H9 (cell line): ENCODE data around the gene CCDC185. TPM values are rescaled to one million over a fixed set of nuclear protein-coding genes. Genes with fewer than 3 reads are reported as not detected.

Experiments
- DNase-seq: peaks from one replicate; pipeline ENCODE4 v3.0.0-alpha.2; 2017
- H2AFZ ChIP-seq: one replicate; pipeline ENCODE4 v1.6.1; 2013; ENCODE audit warnings: mild to moderate bottlenecking, low read length, control low read depth, moderate library complexity
- H2AK5ac ChIP-seq: 2 replicates; pipeline ENCODE4 v1.6.1; 2013; ENCODE audit warnings: low read length, control low read depth, mixed read lengths; ENCODE audit not compliant: insufficient read length
- H2BK120ac ChIP-seq: one replicate; pipeline ENCODE4 v1.6.1; 2013; ENCODE audit warnings: low read depth, mild to moderate bottlenecking, low read length, control low read depth, inconsistent platforms; ENCODE audit not compliant: poor library complexity, severe bottlenecking
- H2BK12ac ChIP-seq: 2 replicates; pipeline ENCODE4 v1.6.1; 2013; ENCODE audit warnings: low read length, control low read depth, mixed read lengths, low read depth; ENCODE audit not compliant: insufficient read length
- H2BK15ac ChIP-seq: 2 replicates; pipeline ENCODE4 v1.6.1; 2013; ENCODE audit warnings: low read depth, low read length, control low read depth
- H2BK20ac ChIP-seq: one replicate; pipeline ENCODE4 v1.6.1; 2013; ENCODE audit warnings: low read depth, mild to moderate bottlenecking, low read length, control low read depth, inconsistent platforms; ENCODE audit not compliant: poor library complexity, severe bottlenecking
- H2BK5ac ChIP-seq: 2 replicates; pipeline ENCODE4 v1.6.1; 2013; ENCODE audit warnings: low read length, control low read depth, mixed read lengths; ENCODE audit not compliant: insufficient read length
- H3K14ac ChIP-seq: 2 replicates; pipeline ENCODE4 v1.6.1; 2013; ENCODE audit warnings: low read length, control low read depth; ENCODE audit not compliant: insufficient read depth
- H3K18ac ChIP-seq: 2 replicates; pipeline ENCODE4 v1.6.1; 2013; ENCODE audit warnings: low read depth, mild to moderate bottlenecking, mixed read lengths, low read length, control low read depth; ENCODE audit not compliant: insufficient read length
- H3K23ac ChIP-seq: 2 replicates; pipeline ENCODE4 v1.6.1; 2013; ENCODE audit warnings: low read length, control low read depth, mixed read lengths, low read depth; ENCODE audit not compliant: insufficient read length
- H3K23me2 ChIP-seq: 2 replicates; pipeline ENCODE4 v1.6.1; 2013; ENCODE audit warnings: low read depth, mild to moderate bottlenecking, mixed read lengths, low read length, control low read depth; ENCODE audit not compliant: insufficient read length, poor library complexity, severe bottlenecking
- H3K27ac ChIP-seq: 2 replicates; pipeline ENCODE4 v1.5.1; 2013; ENCODE audit warnings: low read length, control low read depth, mixed read lengths, low read depth; ENCODE audit not compliant: insufficient read length
- H3K27me3 ChIP-seq: 2 replicates; pipeline ENCODE4 v1.6.1; 2013; ENCODE audit warnings: low read length, control low read depth, inconsistent platforms; ENCODE audit not compliant: insufficient read depth
- H3K4ac ChIP-seq: 2 replicates; pipeline ENCODE4 v1.6.1; 2013; ENCODE audit warnings: low read depth, mild to moderate bottlenecking, control low read depth, inconsistent platforms, low read length, moderate library complexity
- H3K4me1 ChIP-seq: 2 replicates; pipeline ENCODE4 v1.6.1; 2013; ENCODE audit warnings: low read length, control low read depth, inconsistent platforms; ENCODE audit not compliant: insufficient read depth
- H3K4me2 ChIP-seq: 2 replicates; pipeline ENCODE4 v1.6.1; 2013; ENCODE audit warnings: low read length, control low read depth, mixed read lengths; ENCODE audit not compliant: insufficient read length, insufficient read depth
- H3K56ac ChIP-seq: 2 replicates; pipeline ENCODE4 v1.6.1; 2013; ENCODE audit warnings: low read depth, mild to moderate bottlenecking, mixed read lengths, low read length, control low read depth; ENCODE audit not compliant: insufficient read length
- H3K79me1 ChIP-seq: 2 replicates; pipeline ENCODE4 v1.6.1; 2013; ENCODE audit warnings: low read depth, mild to moderate bottlenecking, moderate library complexity, low read length, control low read depth, inconsistent platforms; ENCODE audit not compliant: insufficient read depth, poor library complexity, severe bottlenecking
- H3K79me2 ChIP-seq: 2 replicates; pipeline ENCODE4 v1.6.1; 2013; ENCODE audit warnings: low read length, control low read depth, inconsistent platforms; ENCODE audit not compliant: insufficient read depth
- H3K9ac ChIP-seq: 2 replicates; pipeline ENCODE4 v1.6.1; 2013; ENCODE audit warnings: low read length, control low read depth, mixed read lengths; ENCODE audit not compliant: insufficient read length; ENCODE audit errors: extremely low read depth
- H3K9me3 ChIP-seq: one replicate; pipeline ENCODE4 v1.6.1; 2013; ENCODE audit warnings: low read depth, low read length, inconsistent platforms; ENCODE audit not compliant: control insufficient read depth
- H3T11ph ChIP-seq: one replicate; pipeline ENCODE4 v1.6.1; 2013; ENCODE audit warnings: mild to moderate bottlenecking, low read length, control low read depth, inconsistent platforms
- H4K20me1 ChIP-seq: one replicate; pipeline ENCODE4 v1.6.1; 2013; ENCODE audit not compliant: control insufficient read depth, insufficient read length, insufficient read depth
- H4K5ac ChIP-seq: 2 replicates; pipeline ENCODE4 v1.6.1; 2013; ENCODE audit warnings: low read depth, mild to moderate bottlenecking, mixed read lengths, low read length, control low read depth; ENCODE audit not compliant: insufficient read length
- H4K8ac ChIP-seq: replicated peaks from 2 replicates; pipeline ENCODE4 v1.6.1; 2013; ENCODE audit warnings: low read length, control low read depth, mixed read lengths, low read depth; ENCODE audit not compliant: insufficient read length
- H4K91ac ChIP-seq: 2 replicates; pipeline ENCODE4 v1.6.1; 2013; ENCODE audit warnings: low read depth, mild to moderate bottlenecking, moderate library complexity, mixed read lengths, low read length, control low read depth; ENCODE audit not compliant: insufficient read length
- H3K27ac Mint-ChIP-seq, 3 experiments: 2 replicates in 2 of 3; 3 replicates in 1 of 3; pipeline ENCODE4 v1.8.0; 2020 to 2021; ENCODE audit warnings: mixed read lengths in 3 of 3, mild to moderate bottlenecking in 1 of 3, moderate library complexity in 1 of 3
- H3K27me3 Mint-ChIP-seq: 2 replicates; pipeline ENCODE4 v1.8.0; 2021; ENCODE audit warnings: low read depth, mild to moderate bottlenecking, moderate library complexity, mixed read lengths
- H3K36me3 Mint-ChIP-seq, 3 experiments: 2 replicates in 2 of 3; 3 replicates in 1 of 3; pipeline ENCODE4 v1.8.0; 2020 to 2021; ENCODE audit warnings: low read depth in 3 of 3, mixed read lengths in 3 of 3; ENCODE audit not compliant: insufficient read depth in 1 of 3
- H3K4me1 Mint-ChIP-seq, 2 experiments: 2 replicates each; pipeline ENCODE4 v1.8.0; 2020; ENCODE audit warnings: mixed read lengths in 2 of 2
- H3K4me3 Mint-ChIP-seq, 2 experiments: 2 replicates in 1 of 2; 3 replicates in 1 of 2; pipeline ENCODE4 v1.8.0; 2020 to 2021; ENCODE audit warnings: mild to moderate bottlenecking in 2 of 2, mixed read lengths in 2 of 2, moderate library complexity in 1 of 2
- H3K9me3 Mint-ChIP-seq, 2 experiments: 2 replicates in 1 of 2; 3 replicates in 1 of 2; pipeline ENCODE4 v1.8.0; 2020; ENCODE audit warnings: mild to moderate bottlenecking in 2 of 2, mixed read lengths in 2 of 2, moderate library complexity in 1 of 2
- CTCF ChIP-seq: fragments of 200-600 bp; sonication (generic); conservative IDR thresholded peaks from 3 replicates; pipeline ENCODE4 v1.8.0; 2021; ENCODE audit warnings: antibody characterized with exemption, mild to moderate bottlenecking
- WGBS: extraction: QIAGEN DNeasy Blood & Tissue Kit; methylation state at CpG from one replicate; pipeline ENCODE4 v1.1.7; 2013; ENCODE audit warnings: missing lambda C conversion rate, low lambda C conversion rate, mixed read lengths; ENCODE audit not compliant: insufficient read length; ENCODE audit errors: extremely low coverage; 5-methylcytosine and 5-hydroxymethylcytosine counted together
- total RNA-seq: library from RNA; stranded (reverse); gene quantifications from 2 replicates; pipeline ENCODE4 v1.2.1, GENCODE V29; 2021

CCDC185 gene
- total RNA-seq, 1 experiment from 2014 or later, result not detected

GRCh38 chr1:223426936-223427335 is 33.7 kb downstream of the CCDC185 start:
- H3K18ac ChIP-seq, result no peak overlapping the region
- no peak overlapping the region for H2BK15ac ChIP-seq
- H3K79me2 ChIP-seq, result no peaks in the 10 kb centered on the region
- H4K5ac ChIP-seq, result no peak overlapping the region
- no peak overlapping the region for H2BK120ac ChIP-seq
- no peak overlapping the region for H3K4me2 ChIP-seq
- Mint-ChIP-seq H3K4me1 (peaks cover 0 to 4% of the 10 kb centered on the region in 2 experiments; a peak in 1 of 4 replicates), H3K27me3 (peaks cover 2% of the 10 kb centered on the region; the same call in 1 of the 2 replicates), H3K36me3 (no peaks in the 10 kb centered on the region), H3K27ac (no peak overlapping the region), H3K4me3 (no peak overlapping the region), H3K9me3 (peaks cover 3 to 5% of the 10 kb centered on the region in 2 experiments; a peak in 3 of 5 replicates)
- H3K4ac ChIP-seq, result no peak overlapping the region
- no peak overlapping the region for H3K9ac ChIP-seq
- no peak overlapping the region for H2AFZ ChIP-seq
- no peak for DNase-seq
- no peak overlapping the region for H2BK20ac ChIP-seq
- no peak for TF ChIP-seq CTCF
- no peak overlapping the region for H3K14ac ChIP-seq
- no peak overlapping the region for H2BK12ac ChIP-seq
- H4K8ac ChIP-seq, result no peak overlapping the region
- no CpG with 5 or more reads among the region's 1 CpG for WGBS
- no peaks in the 10 kb centered on the region for H3K4me1 ChIP-seq
- H3K23ac ChIP-seq, result no peak overlapping the region
- no peaks in the 10 kb centered on the region for H3K79me1 ChIP-seq
- no peak overlapping the region for H4K91ac ChIP-seq
- no peak overlapping the region for H2BK5ac ChIP-seq
- no peaks in the 10 kb centered on the region for H3K9me3 ChIP-seq
- no peak overlapping the region for H3T11ph ChIP-seq
- H3K23me2 ChIP-seq, result no peaks in the 10 kb centered on the region
- no peaks in the 10 kb centered on the region for H4K20me1 ChIP-seq
- H3K27me3 ChIP-seq, result no peaks in the 10 kb centered on the region
- no peak overlapping the region for H3K27ac ChIP-seq
- no peak overlapping the region for H3K56ac ChIP-seq
- no peak overlapping the region for H2AK5ac ChIP-seq
